ENCODE results near the gene SETD5.

DNA sequence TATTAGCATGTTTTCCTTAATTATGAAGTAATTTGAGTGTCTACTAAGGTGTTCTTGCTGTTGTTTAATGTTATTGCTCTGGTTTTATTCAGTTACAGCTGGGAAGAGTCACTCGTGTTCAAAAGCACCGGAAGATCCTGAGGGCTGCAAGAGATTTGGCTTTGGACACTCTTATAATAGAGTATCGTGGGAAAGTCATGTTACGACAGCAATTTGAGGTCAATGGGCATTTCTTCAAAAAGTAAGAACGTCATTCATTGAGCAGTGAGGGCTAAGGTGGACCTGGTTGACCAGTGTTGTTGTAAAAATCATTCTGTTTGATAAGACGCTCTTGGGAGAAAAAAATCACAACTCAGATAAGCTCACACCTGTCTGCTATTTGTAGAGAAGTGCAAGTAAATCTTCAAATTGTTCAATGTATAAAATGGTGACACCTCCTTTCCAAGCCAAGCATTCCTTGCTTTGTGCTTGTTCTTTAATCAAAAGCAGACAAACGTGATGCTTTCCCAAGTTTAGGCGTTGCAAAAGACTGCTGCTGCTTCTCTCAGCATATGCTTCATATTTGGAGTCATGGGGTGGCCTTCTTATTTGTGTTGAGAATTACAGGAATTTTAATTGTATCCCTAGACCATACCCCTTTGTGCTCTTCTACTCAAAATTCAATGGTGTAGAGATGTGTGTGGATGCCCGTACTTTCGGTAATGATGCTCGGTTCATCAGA, 44.2 kb downstream of the SETD5 start:
- TF ChIP-seq, protein P1, sequence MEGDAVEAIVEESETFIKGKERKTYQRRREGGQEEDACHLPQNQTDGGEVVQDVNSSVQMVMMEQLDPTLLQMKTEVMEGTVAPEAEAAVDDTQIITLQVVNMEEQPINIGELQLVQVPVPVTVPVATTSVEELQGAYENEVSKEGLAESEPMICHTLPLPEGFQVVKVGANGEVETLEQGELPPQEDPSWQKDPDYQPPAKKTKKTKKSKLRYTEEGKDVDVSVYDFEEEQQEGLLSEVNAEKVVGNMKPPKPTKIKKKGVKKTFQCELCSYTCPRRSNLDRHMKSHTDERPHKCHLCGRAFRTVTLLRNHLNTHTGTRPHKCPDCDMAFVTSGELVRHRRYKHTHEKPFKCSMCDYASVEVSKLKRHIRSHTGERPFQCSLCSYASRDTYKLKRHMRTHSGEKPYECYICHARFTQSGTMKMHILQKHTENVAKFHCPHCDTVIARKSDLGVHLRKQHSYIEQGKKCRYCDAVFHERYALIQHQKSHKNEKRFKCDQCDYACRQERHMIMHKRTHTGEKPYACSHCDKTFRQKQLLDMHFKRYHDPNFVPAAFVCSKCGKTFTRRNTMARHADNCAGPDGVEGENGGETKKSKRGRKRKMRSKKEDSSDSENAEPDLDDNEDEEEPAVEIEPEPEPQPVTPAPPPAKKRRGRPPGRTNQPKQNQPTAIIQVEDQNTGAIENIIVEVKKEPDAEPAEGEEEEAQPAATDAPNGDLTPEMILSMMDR (IDR thresholded peaks at IDR 0.05): no peak
- no peak for TF ChIP-seq POLR2A (IDR thresholded peaks at IDR 0.05)
